ENCODE results near the gene TMEM200A. TPM values are rescaled to one million over a fixed set of nuclear protein-coding genes. Genes with fewer than 3 reads are reported as not detected.

Gene TMEM200A
- total RNA-seq, 1 experiment from 2014 or later, result 22.9 TPM

DNA sequence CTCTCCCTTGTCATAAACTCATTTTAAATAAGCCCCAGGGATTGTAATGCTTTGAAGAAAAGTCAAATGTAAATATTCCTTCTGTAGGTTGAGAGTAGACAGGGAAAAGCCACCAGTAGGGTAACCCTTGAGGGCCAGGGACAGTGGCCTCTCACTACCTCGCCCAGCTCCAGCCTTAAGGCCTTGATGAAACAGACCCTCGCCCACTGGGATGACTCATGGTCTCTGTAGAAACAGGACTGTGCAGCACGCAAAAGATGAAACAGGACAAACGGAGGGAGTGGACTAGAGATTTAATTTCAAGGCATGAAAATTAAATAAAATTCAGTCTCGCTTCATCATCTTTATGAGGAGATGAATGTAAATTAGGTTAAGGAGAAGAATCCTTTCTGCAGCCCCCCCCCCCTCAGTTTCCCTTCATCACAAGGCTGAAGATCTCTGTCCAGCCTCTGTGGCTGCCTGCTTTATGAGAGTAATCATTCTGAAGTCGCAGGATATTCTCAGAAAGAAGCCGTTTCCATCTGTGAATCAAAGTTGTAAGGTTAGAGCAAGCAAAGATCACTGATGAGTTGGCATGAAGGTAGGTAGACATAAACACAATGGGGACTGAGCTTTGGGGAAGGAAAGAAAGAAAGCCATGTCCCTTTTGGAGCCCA lies 60.4 kb downstream of the TMEM200A start:
- Histone ChIP-seq H3K27ac (ENCODE audit: low read depth, low read length) (peak overlapping the region; percentile 31; the same call in 1 of the 2 replicates), H3K4me1 (ENCODE audit: control insufficient read depth in 1 of 2, insufficient read depth in 2 of 2, low read length in 2 of 2) (peaks cover 3 to 38% of the 10 kb centered on the region in 2 experiments; a peak in 3 of 4 replicates), H2AFZ (ENCODE audit: low read depth, low read length, poor library complexity, severe bottlenecking) (no peak overlapping the region), H3K27me3 (ENCODE audit: insufficient read depth, low read length) (no peaks in the 10 kb centered on the region), H3K79me2 (ENCODE audit: insufficient read depth, low read length) (no peaks in the 10 kb centered on the region), H3K9ac (ENCODE audit: low read length) (peak overlapping the region; percentile 10), H3K4me2 (ENCODE audit: low read length) (peak overlapping the region; percentile 68), H3K9me2 (ENCODE audit: insufficient read depth) (no peaks in the 10 kb centered on the region), H4K20me1 (ENCODE audit: insufficient read depth) (no peaks in the 10 kb centered on the region), H3K9me3 (ENCODE audit: control insufficient read depth in 1 of 2, insufficient read depth in 1 of 2, low read depth in 1 of 2, low read length in 2 of 2) (no peaks in the 10 kb centered on the region), H3K4me3 (replicated peaks in 1 of 2; ENCODE audit: low read depth in 1 of 2, low read length in 2 of 2) (peak overlapping the region in 1 of 2 experiments; percentile 18; a peak in 2 of 4 replicates), H3K36me3 (ENCODE audit: control insufficient read depth in 1 of 2, insufficient read depth in 2 of 2, low read length in 2 of 2) (no peaks in the 10 kb centered on the region)
- BruUV-seq (replicated peaks), result no TSS peak
- ATAC-seq (peak; percentile 88), DNase-seq (ENCODE audit: low read depth, low spot score) (peak; percentile 10)
- TF ChIP-seq EGR1 (IDR thresholded peaks at IDR 0.05; ENCODE audit: low read depth) (peak; percentile 50; the same call in 1 of the 2 replicates), CTCF (IDR thresholded peaks at IDR 0.05 in 2 of 3, conservative IDR thresholded peaks at IDR 0.05 in 1 of 3; ENCODE audit: borderline replicate concordance in 1 of 3, insufficient read depth in 1 of 3, low read depth in 2 of 3, low read length in 2 of 3) (no peak), ZNF274 (IDR thresholded peaks at IDR 0.05; ENCODE audit: low read depth, low read length) (no peak), SP1 (IDR thresholded peaks at IDR 0.05; ENCODE audit: low read depth) (peak; percentile 25; the same call in 1 of the 2 replicates), JUND (IDR thresholded peaks at IDR 0.05) (peak; percentile 45; the same call in 1 of the 2 replicates), CBX3 (IDR thresholded peaks at IDR 0.05; ENCODE audit: low read depth) (no peak), FOSL1 (IDR thresholded peaks at IDR 0.05; ENCODE audit: low read depth) (peak; percentile 61)
- TF ChIP-seq, protein P1, sequence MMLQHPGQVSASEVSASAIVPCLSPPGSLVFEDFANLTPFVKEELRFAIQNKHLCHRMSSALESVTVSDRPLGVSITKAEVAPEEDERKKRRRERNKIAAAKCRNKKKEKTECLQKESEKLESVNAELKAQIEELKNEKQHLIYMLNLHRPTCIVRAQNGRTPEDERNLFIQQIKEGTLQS (IDR thresholded peaks at IDR 0.05), result no peak
- ChIA-PET RAD21 (ENCODE audit: low non-redundant PET in 1 of 2, low total read pairs in 2 of 2, uncharacterized antibody in 2 of 2, unreplicated experiment in 2 of 2) (no interaction called here), POLR2A (no interaction called here), CTCF (no interaction called here)
- intact Hi-C loops (cut with micrococcal nuclease), result no loop called here
